GM12878 (cell line): Measurements from ENCODE around the gene KRTAP5-8. TPM values are rescaled to one million over a fixed set of nuclear protein-coding genes. Genes with fewer than 3 reads are reported as not detected.

Experiments used
- ATAC-seq: fragments of 200-7000 bp; cut with Tn5 transposase; 3 replicates; pipeline ENCODE4 v1.9.1; 2020; ENCODE audit warnings: mild to moderate bottlenecking, moderate library complexity
- BruUV-seq: library from RNA; stranded (reverse); fragments of 400-500 nt; replicated peaks from 2 replicates; lab custom pipeline; 2021; lab: Mats Ljungman, UMichigan
- CTCF ChIA-PET: fragments of 300-600 bp; sonication (Branson Sonifier 250); formaldehyde crosslinking; extraction: SDS; loops from one replicate; lab custom pipeline; 2021; ENCODE audit warnings: inconsistent platforms; lab: Yijun Ruan, JAX
- POLR2A ChIA-PET: fragments of 350-600 bp; formaldehyde crosslinking; extraction: SDS; loops from one replicate; lab custom pipeline; 2021; ENCODE audit warnings: inconsistent platforms; lab: Charles Lee
- RAD21 ChIA-PET: fragments of 300-600 bp; sonication (Branson Sonifier 250); formaldehyde crosslinking; loops from one replicate; lab custom pipeline; 2023; ENCODE audit warnings: antibody characterized with exemption; ENCODE audit not compliant: unreplicated experiment; lab: Charles Lee
- SMC1A ChIA-PET: fragments of 300-600 bp; sonication (Branson Sonifier 250); formaldehyde crosslinking; loops from one replicate; lab custom pipeline; 2023; ENCODE audit not compliant: unreplicated experiment, uncharacterized antibody; lab: Charles Lee
- DNase-seq: peaks from one replicate; pipeline ENCODE4 v3.0.0-alpha.2; 2011; ENCODE audit warnings: low read depth, low spot score
- FAIRE-seq: peaks from 3 replicates; lab custom pipeline; 2011; peaks lifted over from hg19 to GRCh38; lab: Jason Lieb, UNC
- H2AFZ ChIP-seq: 2 replicates; pipeline ENCODE4 v1.6.0; 2011; ENCODE audit warnings: low read depth, low read length, control low read depth; ENCODE audit not compliant: control insufficient read depth
- H3K27ac ChIP-seq: 2 replicates; pipeline ENCODE4 v1.5.1; 2011; ENCODE audit warnings: control low read depth; ENCODE audit not compliant: control insufficient read depth, insufficient read depth
- H3K27me3 ChIP-seq, 2 experiments: replicated peaks in 1 of 2; 2 replicates each; pipeline versions ENCODE4 v1.6.0 to v1.6.1; 2011; ENCODE audit warnings: low read length in 1 of 2; ENCODE audit not compliant: control insufficient read depth in 2 of 2, insufficient read depth in 2 of 2
- H3K36me3 ChIP-seq, 2 experiments: 2 replicates each; pipeline ENCODE4 v1.5.1; 2011; ENCODE audit warnings: low read length in 1 of 2; ENCODE audit not compliant: control insufficient read depth in 2 of 2, insufficient read depth in 2 of 2
- H3K4me1 ChIP-seq: 2 replicates; pipeline ENCODE4 v1.6.1; 2011; ENCODE audit warnings: mild to moderate bottlenecking, low read length, moderate library complexity, mixed read lengths; ENCODE audit not compliant: control insufficient read depth, insufficient read depth
- H3K4me2 ChIP-seq: 2 replicates; pipeline ENCODE4 v1.6.0; 2011; ENCODE audit warnings: control low read depth; ENCODE audit not compliant: control insufficient read depth, insufficient read depth
- H3K4me3 ChIP-seq: fragments of 200-600 bp; sonication (generic); 2 replicates; pipeline ENCODE4 v1.5.1; 2016
- H3K79me2 ChIP-seq: 2 replicates; pipeline ENCODE4 v1.6.0; 2011; ENCODE audit warnings: low read length; ENCODE audit not compliant: control insufficient read depth, insufficient read depth
- H3K9ac ChIP-seq: 2 replicates; pipeline ENCODE4 v1.8.0; 2011; ENCODE audit warnings: low read length, control low read depth, mixed read lengths; ENCODE audit not compliant: control insufficient read depth, insufficient read depth
- H3K9me3 ChIP-seq: replicated peaks from 3 replicates; pipeline ENCODE4 v1.5.1; 2011; ENCODE audit warnings: mild to moderate bottlenecking, low read length; ENCODE audit not compliant: control insufficient read depth, insufficient read depth
- H4K20me1 ChIP-seq: 2 replicates; pipeline ENCODE4 v1.6.0; 2011; ENCODE audit not compliant: control insufficient read depth, insufficient read depth
- ATF2 ChIP-seq: IDR thresholded peaks from 2 replicates; pipeline ENCODE4 v1.6.1; 2012; ENCODE audit warnings: low read length, inconsistent platforms
- BHLHE40 ChIP-seq, 2 experiments: fragments of 450-650 bp in 1 of 2; IDR thresholded peaks; 2 replicates each; pipeline ENCODE4 v1.6.1; 2011 to 2017; ENCODE audit warnings: low read depth in 2 of 2, borderline replicate concordance in 1 of 2, improper control_type of control experiment in 1 of 2, low read length in 1 of 2, mild to moderate bottlenecking in 1 of 2
- CBFB ChIP-seq: IDR thresholded peaks from 2 replicates; pipeline ENCODE4 v1.6.1; 2016; ENCODE audit warnings: antibody characterized with exemption, low read depth
- CEBPB ChIP-seq, 2 experiments: fragments of 150-350 bp in 1 of 2; IDR thresholded peaks; 2 replicates each; pipeline ENCODE4 v1.6.1; 2012 to 2014; ENCODE audit warnings: low read depth in 2 of 2, low read length in 2 of 2, borderline replicate concordance in 1 of 2, inconsistent platforms in 1 of 2
- CEBPZ ChIP-seq: fragments of 150-350 bp; IDR thresholded peaks from 2 replicates; pipeline ENCODE4 v1.6.1; 2016; ENCODE audit warnings: low read depth, low read length
- CHD1 ChIP-seq: IDR thresholded peaks from 2 replicates; pipeline ENCODE4 v1.6.1; 2012; ENCODE audit warnings: low read depth, low read length, improper control_type of control experiment
- MAX ChIP-seq: IDR thresholded peaks from 2 replicates; pipeline ENCODE4 v1.6.1; 2012; ENCODE audit warnings: low read depth, low read length, improper control_type of control experiment
- NR2F1 ChIP-seq: fragments of 450-650 bp; conservative IDR thresholded peaks from 2 replicates; pipeline ENCODE4 v1.6.1; 2017; ENCODE audit warnings: mild to moderate bottlenecking
- POLR2A ChIP-seq: IDR thresholded peaks from 2 replicates; pipeline ENCODE4 v1.6.1; 2011; ENCODE audit warnings: low read depth, mild to moderate bottlenecking, low read length
- PRDM15 ChIP-seq: fragments of 450-650 bp; formaldehyde crosslinking; IDR thresholded peaks from 2 replicates; pipeline ENCODE4 v1.4.0; 2020; ENCODE audit warnings: mild to moderate bottlenecking, moderate library complexity
- SUPT20H ChIP-seq: IDR thresholded peaks from 2 replicates; pipeline ENCODE4 v1.6.1; 2011; ENCODE audit warnings: low read depth, mild to moderate bottlenecking, low read length, moderate library complexity, borderline replicate concordance; ENCODE audit not compliant: control insufficient read depth
- TCF3 ChIP-seq: IDR thresholded peaks from 2 replicates; pipeline ENCODE4 v1.6.1; 2012; ENCODE audit warnings: low read depth, mild to moderate bottlenecking, low read length, borderline replicate concordance; ENCODE audit not compliant: insufficient read depth
- WRNIP1 ChIP-seq: IDR thresholded peaks from 2 replicates; pipeline ENCODE4 v1.6.1; 2011; ENCODE audit warnings: low read depth, low read length, improper control_type of control experiment, borderline replicate concordance
- YBX1 ChIP-seq: fragments of 450-650 bp; IDR thresholded peaks from 2 replicates; pipeline ENCODE4 v1.6.1; 2016; ENCODE audit warnings: antibody characterized with exemption
- WGBS: methylation state at CpG from one replicate; pipeline ENCODE4 v1.1.6; 2016; ENCODE audit warnings: low lambda C conversion rate; ENCODE audit not compliant: insufficient replicate concordance, insufficient coverage; ENCODE audit errors: missing lambda C conversion rate; 5-methylcytosine and 5-hydroxymethylcytosine counted together
- in situ Hi-C: fragments of 300-500 bp; cut with MboI; formaldehyde crosslinking; loops from 9 replicates; pipeline ENCODE4 v1.14.3; 2018; ENCODE audit warnings: mixed read lengths
- intact Hi-C: fragments of 100-400 bp; cut with micrococcal nuclease; formaldehyde crosslinking; loops from one replicate; pipeline ENCODE4 v1.14.2; 2022; ENCODE audit not compliant: unreplicated experiment
- polyA plus RNA-seq, 11 experiments: library from polyadenylated mRNA; depleted of rRNA in 4 of 11; unstranded in 6 of 11; stranded (reverse) in 5 of 11; fragments of >200 nt; fragmentation: Nextera tagmentation in 4 of 11; fragmentation: Illumina TruSeq in 1 of 11; extraction: Ambion mirVana in 4 of 11; extraction: Trizol in 1 of 11; gene quantifications; 1 replicate in 1 of 11; 2 replicates in 10 of 11; pipeline versions ENCODE4 v1.2.1 to v1.2.3, GENCODE V29; 2011 to 2016; ENCODE audit warnings: inconsistent platforms in 2 of 11, missing spikeins in 2 of 11, low read depth in 1 of 11
- total RNA-seq, 4 experiments: library from RNA; depleted of rRNA in 3 of 4; stranded (reverse); fragments of >200 nt in 3 of 4; fragmentation: Illumina TruSeq in 1 of 4; extraction: Trizol in 1 of 4; gene quantifications; 2 replicates each; pipeline versions ENCODE4 v1.2.1 to v1.2.3, GENCODE V29; 2013 to 2021

Gene KRTAP5-8
- total and polyA plus RNA-seq, 10 of the 15 experiments (the other 5 are each of a cell fraction or from before 2014, with no cell fraction given): 0.07 to 0.36 (median 0.13) TPM; not detected in 6

- Histone ChIP-seq H3K36me3 (no peaks in the 10 kb centered on the region), H3K4me2 (no peak overlapping the region), H2AFZ (no peak overlapping the region), H3K27me3 (no peaks in the 10 kb centered on the region), H3K79me2 (no peaks in the 10 kb centered on the region), H4K20me1 (no peaks in the 10 kb centered on the region), H3K27ac (no peak overlapping the region), H3K9ac (no peak overlapping the region), H3K4me1 (no peaks in the 10 kb centered on the region), H3K4me3 (no peak overlapping the region), H3K9me3 (no peaks in the 10 kb centered on the region; the same call in 2 of the 3 replicates)
- POLR2A ChIA-PET: no interaction called here
- CTCF ChIA-PET: no interaction called here
- DNase-seq (no peak), FAIRE-seq (no peak), ATAC-seq (no peak)
- no TSS peak for BruUV-seq
- SMC1A ChIA-PET: interaction anchor here (1.3 kb wide), 1 partner anchor 13 kb away, joined by 3 read pairs; no protein-coding TSS in a partner anchor
- in situ Hi-C loops (no loop called here), intact Hi-C loops (no loop called here)
- RAD21 ChIA-PET: no interaction called here
- 74% methylated on average over 44 of the region's 55 CpGs for WGBS
- TF ChIP-seq CEBPZ (no peak), POLR2A (no peak), BHLHE40 (IDR thresholded peaks at IDR 0.05; ENCODE audit: borderline replicate concordance in 1 of 2, low read depth in 2 of 2, low read length in 1 of 2) (no peak), PRDM15 (no peak), CBFB (no peak), CHD1 (no peak), CEBPB (IDR thresholded peaks at IDR 0.05; ENCODE audit: borderline replicate concordance in 1 of 2, low read depth in 2 of 2, low read length in 2 of 2) (no peak), WRNIP1 (no peak), SUPT20H (no peak), YBX1 (no peak), ATF2 (no peak), NR2F1 (no peak), MAX (no peak), TCF3 (no peak)
Measured at GRCh38 chr11:71518506-71519471, 19.0 kb upstream of the KRTAP5-8 start.
